Breast epithelium (tissue), 3 donors: ENCODE data around the gene GPC5.

Experiments
- POLR2A ChIP-seq: fragments of 450-650 bp; IDR thresholded peaks from one replicate; pipeline ENCODE4 v1.6.1; 2016; ENCODE audit warnings: antibody characterized with exemption, mild to moderate bottlenecking, moderate library complexity
- POLR2AphosphoS5 ChIP-seq, 3 donors: sonication (generic); formaldehyde crosslinking; IDR thresholded peaks; one replicate each; pipeline ENCODE4 v1.6.1; 2017; ENCODE audit warnings: antibody characterized with exemption in 3 of 3
- TF ChIP-seq, protein P1 (sequence below), 3 donors: fragments of 450-650 bp; IDR thresholded peaks; one replicate each; pipeline ENCODE4 v1.5.1; 2016 to 2017; ENCODE audit warnings: antibody characterized with exemption in 3 of 3, mild to moderate bottlenecking in 3 of 3, moderate library complexity in 3 of 3

DNA sequence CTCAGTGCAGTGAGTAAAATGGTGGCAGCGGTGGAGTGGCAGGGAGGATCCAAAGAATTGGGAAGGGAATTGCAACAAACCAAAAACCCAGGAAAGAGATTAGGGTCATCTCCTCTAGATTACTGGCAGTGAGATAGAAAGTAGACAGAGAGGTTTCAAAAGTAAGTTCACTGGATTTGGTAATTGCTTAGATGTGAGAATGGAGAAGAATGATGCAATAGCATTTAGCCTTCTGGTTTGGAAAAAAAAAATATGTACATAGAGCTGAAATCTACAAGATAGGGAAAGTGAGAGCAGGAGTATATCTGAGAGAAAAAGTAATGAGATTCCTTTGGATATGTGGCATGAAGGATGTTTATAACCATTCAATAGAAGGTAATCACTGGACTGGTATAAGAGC lies 1345.6 kb downstream of the GPC5 start:
- TF ChIP-seq POLR2AphosphoS5 (IDR thresholded peaks at IDR 0.05), result no peak
- TF ChIP-seq POLR2A, result no peak
- TF ChIP-seq, protein P1, sequence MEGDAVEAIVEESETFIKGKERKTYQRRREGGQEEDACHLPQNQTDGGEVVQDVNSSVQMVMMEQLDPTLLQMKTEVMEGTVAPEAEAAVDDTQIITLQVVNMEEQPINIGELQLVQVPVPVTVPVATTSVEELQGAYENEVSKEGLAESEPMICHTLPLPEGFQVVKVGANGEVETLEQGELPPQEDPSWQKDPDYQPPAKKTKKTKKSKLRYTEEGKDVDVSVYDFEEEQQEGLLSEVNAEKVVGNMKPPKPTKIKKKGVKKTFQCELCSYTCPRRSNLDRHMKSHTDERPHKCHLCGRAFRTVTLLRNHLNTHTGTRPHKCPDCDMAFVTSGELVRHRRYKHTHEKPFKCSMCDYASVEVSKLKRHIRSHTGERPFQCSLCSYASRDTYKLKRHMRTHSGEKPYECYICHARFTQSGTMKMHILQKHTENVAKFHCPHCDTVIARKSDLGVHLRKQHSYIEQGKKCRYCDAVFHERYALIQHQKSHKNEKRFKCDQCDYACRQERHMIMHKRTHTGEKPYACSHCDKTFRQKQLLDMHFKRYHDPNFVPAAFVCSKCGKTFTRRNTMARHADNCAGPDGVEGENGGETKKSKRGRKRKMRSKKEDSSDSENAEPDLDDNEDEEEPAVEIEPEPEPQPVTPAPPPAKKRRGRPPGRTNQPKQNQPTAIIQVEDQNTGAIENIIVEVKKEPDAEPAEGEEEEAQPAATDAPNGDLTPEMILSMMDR (IDR thresholded peaks at IDR 0.05), result no peak
